Heart right ventricle (tissue), 16 donors: Measurements from ENCODE around the gene IGFN1. TPM values are rescaled to one million over a fixed set of nuclear protein-coding genes. Genes with fewer than 3 reads are reported as not detected.

ENCODE experiments used
- ATAC-seq, 8 donors: fragments of 200-7000 bp; cut with Tn5 transposase; one replicate each; pipeline ENCODE4 v1.9.1; 2020; ENCODE audit warnings: mild to moderate bottlenecking in 8 of 8, moderate library complexity in 8 of 8, moderate number of reproducible peaks in 1 of 8
- DNase-seq, 2 donors: peaks; one replicate each; pipeline ENCODE4 v3.0.0-alpha.2; 2020
- H3K27ac ChIP-seq, 10 donors: fragments of 200-600 bp; sonication (generic) in 2 of 10; one replicate each; pipeline versions ENCODE4 v1.5.0 to v1.8.0; 2020 to 2022; ENCODE audit warnings: mild to moderate bottlenecking in 3 of 10
- H3K27me3 ChIP-seq, 7 donors: fragments of 200-600 bp; one replicate each; pipeline ENCODE4 v1.8.0; 2021 to 2022; ENCODE audit warnings: mild to moderate bottlenecking in 2 of 7
- H3K36me3 ChIP-seq, 9 donors: fragments of 200-600 bp; sonication (generic) in 1 of 9; one replicate each; pipeline versions ENCODE4 v1.5.0 to v1.8.0; 2020 to 2022; ENCODE audit warnings: mild to moderate bottlenecking in 2 of 9
- H3K4me1 ChIP-seq, 9 donors: fragments of 200-600 bp; sonication (generic) in 1 of 9; one replicate each; pipeline versions ENCODE4 v1.5.0 to v1.8.0; 2020 to 2022; ENCODE audit warnings: mild to moderate bottlenecking in 4 of 9
- H3K4me3 ChIP-seq, 10 donors: fragments of 200-600 bp; sonication (generic) in 2 of 10; one replicate each; pipeline versions ENCODE4 v1.5.0 to v1.8.0; 2020 to 2022; ENCODE audit warnings: mild to moderate bottlenecking in 7 of 10, moderate library complexity in 2 of 10
- H3K9me3 ChIP-seq, 11 donors: fragments of 200-600 bp in 10 of 11; sonication (generic) in 2 of 11; one replicate each; pipeline versions ENCODE4 v1.5.0 to v1.8.0; 2013 to 2022; ENCODE audit warnings: mild to moderate bottlenecking in 2 of 11, control low read depth in 1 of 11, moderate library complexity in 1 of 11
- CTCF ChIP-seq, 9 donors: fragments of 200-600 bp; sonication (generic) in 2 of 9; IDR thresholded peaks; one replicate each; pipeline versions ENCODE4 v1.5.0 to v1.8.0; 2021 to 2022; ENCODE audit warnings: antibody characterized with exemption in 9 of 9, mild to moderate bottlenecking in 5 of 9, moderate library complexity in 1 of 9
- WGBS, 2 donors: extraction: QIAGEN DNeasy Blood & Tissue Kit; methylation state at CpG; one replicate each; pipeline ENCODE4 v1.1.7; 2013; ENCODE audit warnings: inconsistent platforms in 1 of 2; 5-methylcytosine and 5-hydroxymethylcytosine counted together
- intact Hi-C, 10 donors: fragments of 100-400 bp; cut with DNase I; formaldehyde crosslinking; loops; one replicate each; pipeline versions ENCODE4 v1.11.1 to v1.14.2; 2022
- polyA plus RNA-seq, 2 donors: library from polyadenylated mRNA; stranded (reverse); fragments of 200-250 nt; gene quantifications; one replicate each; pipeline ENCODE4 v1.2.3, GENCODE V29; 2013
- total RNA-seq, 10 donors: library from RNA; stranded (reverse); fragmentation: NEBNext Ultra II Directional in 3 of 10; extraction: Animal tissue kit (Norgen Biotek cat#: 25700) in 3 of 10; gene quantifications; one replicate each; pipeline versions ENCODE4 v1.2.1 to v1.2.4, GENCODE V29; 2021 to 2023
- donor health status: Arrhythmogenic right ventricular cardiomyopathy.
- donor health status: ischemic (EF 13 %, LVEDD 7.1; RV severe dilation, severe dysfunction).
- donor health status: healthy with polysubstance abuse.
- donor health status: DM: no; HTN: yes; CAD: no.
- donor health status: DM: no; HTN: no; CAD: no.
- donor health status: ischemic (EF 25% LVEDD 6.9; RV normal size, moderate dysfunction).
- donor health status: ischemic (EF 25% LVEDD 5.7; RV mildly dilated, moderate dysfunction).
- donor health status: healthy.
- donor health status: DM: yes; HTN: yes; CAD: no.
- donor health status: Ischemic cardiomyopathy.
- donor health status: ischemic (EF 35%, LVEDD 5.7; RV mildly dilated, moderate dysfunction).
- donor health status: nonischemic (EF 11% LVEDD 7.7; RV severe dilation, severe dysfunction).
- donor health status: DM: yes; HTN: yes; CAD: no.
- donor health status: PGD.
- donor health status: ischemic (EF 29% LVEDD 5.4; RV normal size, mild dysfunction).
- donor health status: nonischemic (EF 23%, LVEDD 6.1; RV moderate dilation, normal function).

IGFN1 gene
- total and polyA plus RNA-seq, 12 donors: 0.01 to 0.07 (median 0.02) TPM; not detected in 7

- no peaks in the 10 kb centered on the region for H3K9me3 ChIP-seq
- no peak overlapping the region for H3K4me3 ChIP-seq
- ATAC-seq (no peak), DNase-seq (no peak)
- H3K27ac ChIP-seq: no peak overlapping the region
- H3K36me3 ChIP-seq: no peaks in the 10 kb centered on the region
- H3K4me1 ChIP-seq: no peaks in the 10 kb centered on the region
- TF ChIP-seq CTCF (IDR thresholded peaks at IDR 0.05): no peak
- 83 to 92% methylated on average over 5 of the region's 5 CpGs for WGBS, 2 donors
- intact Hi-C loops: loop anchor here in 1 of 10 donors (10.0 kb wide), 1 partner anchor 120 kb away; no protein-coding TSS in a partner anchor
- peaks cover 0 to 25% (median 10%) of the 10 kb centered on the region in 7 donors for H3K27me3 ChIP-seq
Measured at GRCh38 chr1:201214886-201215285, 24.3 kb downstream of the IGFN1 start.

GRCh38 chr1:201215531-201216357 lies 25.1 kb downstream of the IGFN1 start:
- peaks cover 0 to 25% (median 10%) of the 10 kb centered on the region in 7 donors for H3K27me3 ChIP-seq
- 90 to 94% methylated on average over 12 of the region's 12 CpGs for WGBS, 2 donors
- intact Hi-C loops: loop anchor here in 1 of 10 donors (10.0 kb wide), 1 partner anchor 121 kb away; no protein-coding TSS in a partner anchor
- DNase-seq: no peak
- TF ChIP-seq CTCF (IDR thresholded peaks at IDR 0.05): no peak
- H3K4me3 ChIP-seq: no peak overlapping the region
- no peak for ATAC-seq
- H3K36me3 ChIP-seq: no peaks in the 10 kb centered on the region
- no peaks in the 10 kb centered on the region for H3K9me3 ChIP-seq
- H3K27ac ChIP-seq: no peak overlapping the region
- H3K4me1 ChIP-seq: no peaks in the 10 kb centered on the region

GRCh38 chr1:201216395-201217085 lies 25.9 kb downstream of the IGFN1 start:
- no peak for TF ChIP-seq CTCF (IDR thresholded peaks at IDR 0.05)
- no peak overlapping the region for H3K27ac ChIP-seq
- WGBS, 2 donors: 79 to 82% methylated on average over 20 of the region's 20 CpGs
- no peaks in the 10 kb centered on the region for H3K36me3 ChIP-seq
- no peaks in the 10 kb centered on the region for H3K4me1 ChIP-seq
- no peaks in the 10 kb centered on the region for H3K9me3 ChIP-seq
- H3K4me3 ChIP-seq: no peak overlapping the region
- DNase-seq (no peak), ATAC-seq (peak in 1 of 8 donors; percentile 10)
- peaks cover 0 to 19% (median 10%) of the 10 kb centered on the region in 7 donors for H3K27me3 ChIP-seq
- intact Hi-C loops: loop anchor here in 1 of 10 donors (10.0 kb wide), 1 partner anchor 122 kb away; no protein-coding TSS in a partner anchor

GRCh38 chr1:201217146-201217545 lies 26.5 kb downstream of the IGFN1 start:
- Histone ChIP-seq H3K27ac (no peak overlapping the region), H3K27me3 (peaks cover 0 to 13% (median 4%) of the 10 kb centered on the region in 7 donors), H3K4me3 (no peak overlapping the region), H3K4me1 (no peaks in the 10 kb centered on the region), H3K9me3 (no peaks in the 10 kb centered on the region), H3K36me3 (no peaks in the 10 kb centered on the region)
- no peak for DNase-seq
- TF ChIP-seq CTCF (IDR thresholded peaks at IDR 0.05): no peak
- intact Hi-C loops: loop anchor here in 1 of 10 donors (10.0 kb wide), 1 partner anchor 122 kb away; no protein-coding TSS in a partner anchor
- 90 to 97% methylated on average over 14 of the region's 14 CpGs for WGBS, 2 donors
- ATAC-seq: no peak
